Kidney epithelial cell (primary cell): ENCODE results near the gene ELF2. TPM values are rescaled to one million over a fixed set of nuclear protein-coding genes. Genes with fewer than 3 reads are reported as not detected.
"Not testable (repeated sequence)": the region's sequence is repeated elsewhere in the genome, so short reads cannot be mapped to it uniquely, and the experiment has no call there.

Experiments
- DNase-seq: peaks from one replicate; pipeline ENCODE4 v3.0.0-alpha.2; 2010; ENCODE audit warnings: low read depth
- H3K27me3 ChIP-seq: 2 replicates; pipeline ENCODE4 v1.6.0; 2011; ENCODE audit warnings: low read length; ENCODE audit not compliant: control insufficient read depth, insufficient read depth
- H3K36me3 ChIP-seq: 2 replicates; pipeline ENCODE4 v1.5.1; 2011; ENCODE audit warnings: low read length; ENCODE audit not compliant: control insufficient read depth, insufficient read depth
- H3K4me3 ChIP-seq: 2 replicates; pipeline ENCODE4 v1.5.1; 2011; ENCODE audit warnings: low read depth, mild to moderate bottlenecking, control low read depth, low read length
- total RNA-seq: library from RNA; depleted of rRNA; stranded (reverse); fragments of >200 nt; gene quantifications from 2 replicates; pipeline ENCODE4 v1.2.3, GENCODE V29; 2015
- TF ChIP-seq, protein P1 (sequence below): IDR thresholded peaks from 2 replicates; pipeline ENCODE4 v1.5.1; 2011; ENCODE audit warnings: mild to moderate bottlenecking, moderate library complexity, low read length, control low read depth, inconsistent platforms; ENCODE audit not compliant: insufficient read depth, poor library complexity, severe bottlenecking

ELF2 gene
- total RNA-seq, 1 donor from 2014 or later, result 14.3 TPM

DNA sequence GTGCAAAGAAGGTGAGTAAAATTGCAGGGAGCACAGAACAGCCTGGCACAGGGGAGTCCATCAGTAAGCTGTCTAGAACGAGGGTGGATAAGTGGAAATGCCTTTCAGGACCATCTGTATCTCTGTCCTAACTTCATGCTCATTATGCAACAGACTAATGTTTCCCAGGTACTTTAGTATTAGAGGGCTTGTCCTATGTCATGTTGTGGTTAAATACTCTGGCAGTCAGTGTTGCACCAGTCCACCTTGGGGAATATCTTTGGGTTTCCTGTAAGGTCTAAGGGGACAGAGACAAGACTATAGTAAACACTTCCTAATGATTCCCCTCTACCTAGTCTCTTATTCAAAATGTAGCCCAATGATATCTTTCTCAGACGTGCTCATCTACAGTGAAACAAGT lies 140.1 kb downstream of the ELF2 start:
- TF ChIP-seq, protein P1, sequence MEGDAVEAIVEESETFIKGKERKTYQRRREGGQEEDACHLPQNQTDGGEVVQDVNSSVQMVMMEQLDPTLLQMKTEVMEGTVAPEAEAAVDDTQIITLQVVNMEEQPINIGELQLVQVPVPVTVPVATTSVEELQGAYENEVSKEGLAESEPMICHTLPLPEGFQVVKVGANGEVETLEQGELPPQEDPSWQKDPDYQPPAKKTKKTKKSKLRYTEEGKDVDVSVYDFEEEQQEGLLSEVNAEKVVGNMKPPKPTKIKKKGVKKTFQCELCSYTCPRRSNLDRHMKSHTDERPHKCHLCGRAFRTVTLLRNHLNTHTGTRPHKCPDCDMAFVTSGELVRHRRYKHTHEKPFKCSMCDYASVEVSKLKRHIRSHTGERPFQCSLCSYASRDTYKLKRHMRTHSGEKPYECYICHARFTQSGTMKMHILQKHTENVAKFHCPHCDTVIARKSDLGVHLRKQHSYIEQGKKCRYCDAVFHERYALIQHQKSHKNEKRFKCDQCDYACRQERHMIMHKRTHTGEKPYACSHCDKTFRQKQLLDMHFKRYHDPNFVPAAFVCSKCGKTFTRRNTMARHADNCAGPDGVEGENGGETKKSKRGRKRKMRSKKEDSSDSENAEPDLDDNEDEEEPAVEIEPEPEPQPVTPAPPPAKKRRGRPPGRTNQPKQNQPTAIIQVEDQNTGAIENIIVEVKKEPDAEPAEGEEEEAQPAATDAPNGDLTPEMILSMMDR, result no peak
- H3K4me3 ChIP-seq, result no peak overlapping the region
- no peaks in the 10 kb centered on the region for H3K27me3 ChIP-seq
- DNase-seq, result no peak
- H3K36me3 ChIP-seq, result no peaks in the 10 kb centered on the region

DNA sequence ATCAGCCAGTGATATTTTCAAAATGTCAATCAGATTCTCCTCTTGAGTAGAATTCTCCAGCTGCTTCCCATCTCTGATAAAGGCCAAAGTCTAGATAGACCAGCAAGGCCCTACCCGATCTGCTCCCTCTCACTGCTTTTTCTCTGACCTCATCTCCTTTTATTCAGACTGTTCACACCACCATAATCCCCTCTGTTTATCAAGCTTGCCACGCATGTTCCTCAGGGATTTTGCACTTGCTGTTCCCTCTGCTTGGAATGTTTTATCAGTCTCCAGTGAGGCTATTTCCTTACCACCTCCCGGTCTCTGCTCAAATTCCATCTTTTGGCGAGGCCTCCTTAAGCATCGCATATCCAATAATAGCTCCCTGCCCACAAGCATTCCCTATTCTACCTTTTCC lies 141.4 kb downstream of the ELF2 start:
- no peaks in the 10 kb centered on the region for H3K36me3 ChIP-seq
- TF ChIP-seq, protein P1, result no peak
- DNase-seq, result no peak
- no peak overlapping the region for H3K4me3 ChIP-seq
- H3K27me3 ChIP-seq, result no peaks in the 10 kb centered on the region

DNA sequence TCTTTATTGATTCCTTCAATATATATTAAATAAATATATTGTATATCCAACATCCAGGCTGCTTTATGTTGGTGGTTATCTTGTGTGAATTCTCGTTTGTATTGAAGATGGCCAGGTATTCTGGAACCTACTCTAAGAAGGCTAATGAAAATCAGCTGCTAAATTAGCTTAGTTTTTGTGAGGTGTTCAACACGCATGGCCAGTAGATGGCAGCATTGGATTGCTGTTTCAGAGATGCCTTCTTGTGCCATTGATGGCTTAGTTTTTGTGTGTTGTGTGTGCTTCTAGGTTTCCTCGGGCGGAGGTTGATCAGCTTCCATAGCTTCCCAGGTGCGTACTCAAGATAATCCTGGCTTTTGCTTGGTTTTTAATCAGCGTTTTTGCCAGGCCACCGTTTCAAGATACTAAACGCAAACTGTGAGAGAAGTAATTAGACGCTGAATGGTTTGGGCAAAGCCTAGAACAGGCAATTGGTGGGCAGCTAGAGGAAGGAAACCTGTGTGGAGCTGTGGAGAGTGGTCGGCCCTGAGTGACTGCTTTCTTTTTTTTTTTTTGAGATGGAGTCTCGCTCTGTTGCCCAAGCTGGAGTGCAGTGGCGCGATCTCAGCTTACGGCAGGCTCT lies 146.3 kb downstream of the ELF2 start:
- Histone ChIP-seq H3K4me3 (no peak overlapping the region), H3K36me3 (no peaks in the 10 kb centered on the region), H3K27me3 (no peaks in the 10 kb centered on the region)
- TF ChIP-seq, protein P1, result peak; percentile 77
- DNase-seq, result peak; percentile 43

DNA sequence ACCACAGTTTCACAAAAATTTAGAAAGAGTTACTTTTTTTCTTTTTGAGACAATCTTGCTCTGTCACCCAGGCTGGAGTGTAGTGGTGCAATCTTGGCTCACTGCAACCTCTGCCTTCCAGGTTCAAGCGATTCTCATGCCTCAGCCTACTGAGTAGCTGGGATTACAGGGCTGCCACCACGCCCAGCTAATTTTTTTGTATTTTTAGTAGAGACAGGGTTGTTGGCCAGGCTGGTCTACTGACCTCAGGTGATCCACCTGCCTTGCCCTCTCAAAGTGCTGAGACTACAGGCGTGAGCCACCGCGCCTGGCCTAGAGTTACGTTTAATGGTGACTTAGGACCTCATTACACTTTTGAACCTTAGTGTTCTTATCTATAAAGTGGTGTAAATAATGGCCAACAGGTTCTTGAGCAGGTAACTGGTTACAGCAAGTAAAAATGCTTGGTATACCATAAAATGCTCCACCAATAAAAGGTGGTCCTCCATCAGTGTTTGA lies 147.1 kb downstream of the ELF2 start:
- not testable (repeated sequence) for DNase-seq, H3K4me3 ChIP-seq, H3K36me3 ChIP-seq, H3K27me3 ChIP-seq

DNA sequence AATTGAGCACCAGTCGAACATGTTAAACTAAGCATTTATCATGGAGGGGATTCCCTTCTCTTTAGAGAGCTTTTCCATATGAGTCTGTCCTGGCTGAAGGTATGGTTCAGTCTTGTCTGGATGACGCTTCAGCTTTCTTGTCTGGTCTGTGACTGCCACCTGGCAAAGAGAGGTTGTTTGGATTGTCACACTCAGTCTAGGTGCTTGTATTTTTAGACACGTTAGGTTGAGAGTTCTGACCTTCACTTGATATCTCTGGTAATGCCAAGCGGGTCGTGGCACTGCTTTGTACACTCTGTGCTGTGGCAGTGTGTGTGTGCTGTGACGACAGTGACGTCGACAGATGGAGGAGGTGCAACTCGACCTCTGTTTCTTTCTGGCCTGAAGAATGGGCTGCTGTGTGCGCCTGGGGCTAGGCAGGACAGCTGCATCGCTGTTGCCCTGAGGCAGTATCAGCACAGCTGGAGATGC lies 148.8 kb downstream of the ELF2 start:
- no peak for DNase-seq
- no peaks in the 10 kb centered on the region for H3K27me3 ChIP-seq
- H3K36me3 ChIP-seq, result no peaks in the 10 kb centered on the region
- TF ChIP-seq, protein P1, result no peak
- no peak overlapping the region for H3K4me3 ChIP-seq

DNA sequence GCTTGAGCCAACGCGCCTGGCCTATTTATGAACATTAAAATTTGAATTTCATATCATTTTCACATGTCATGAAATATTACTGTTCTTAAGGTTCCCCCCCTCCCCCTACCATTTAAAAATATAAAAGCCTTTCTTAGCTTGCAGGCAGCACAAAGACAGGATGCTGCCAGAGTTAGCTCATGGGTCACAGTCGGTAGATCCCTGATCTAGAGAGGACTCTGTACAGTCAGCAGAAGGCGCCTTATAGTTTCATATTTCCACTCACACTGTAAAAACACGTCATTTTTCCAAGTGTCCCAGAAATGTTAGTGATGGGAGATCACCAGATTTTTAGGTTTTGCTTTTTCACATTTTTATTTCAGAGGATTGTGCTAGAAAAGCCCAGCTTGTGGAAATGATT lies 149.2 kb downstream of the ELF2 start:
- TF ChIP-seq, protein P1, result no peak

More for the DNA sequence above, 149.2 kb downstream of the ELF2 start:
- H3K4me3 ChIP-seq, result no peak overlapping the region
- no peaks in the 10 kb centered on the region for H3K36me3 ChIP-seq
- no peaks in the 10 kb centered on the region for H3K27me3 ChIP-seq
- no peak for DNase-seq
